ENCODE data around the gene FAM193B. TPM values are rescaled to one million over a fixed set of nuclear protein-coding genes. Genes with fewer than 3 reads are reported as not detected.

FAM193B gene
- total RNA-seq, 1 experiment from 2014 or later, result 41.1 TPM

- peak within 1 kb of the TSS; percentile 72 for H2AFZ ChIP-seq (ENCODE audit: low read length)
- CTCF ChIA-PET, result interaction anchor here (0.6 kb wide), 1 partner anchor 44 kb away, joined by 6 read pairs; the partner anchor contains the start of gene DBN1
- TF ChIP-seq EZH2 (IDR thresholded peaks at IDR 0.05; ENCODE audit: low read length, unreplicated experiment) (no peak), EZH2phosphoT487 (IDR thresholded peaks at IDR 0.05; ENCODE audit: borderline replicate concordance, low read length) (no peak), CTCF (conservative IDR thresholded peaks at IDR 0.05; ENCODE audit: low read depth, low read length) (no peak)
- ATAC-seq, result peak; percentile 86
- H3K9me3 ChIP-seq (ENCODE audit: low read length), result no peaks in the 10 kb centered on the region
- POLR2A ChIA-PET (ENCODE audit: unreplicated experiment), result interaction anchor here (0.5 to 0.7 kb wide), 4 partner anchors 21 to 168 kb away, joined by 3 to 6 read pairs (median 4); no protein-coding TSS in a partner anchor
- H3K9me2 ChIP-seq (replicated peaks; ENCODE audit: low read length), result no peaks in the 10 kb centered on the region
- TSS peak; percentile 73 for BruUV-seq (replicated peaks)
- intact Hi-C loops (cut with micrococcal nuclease), result loop anchor here (2.0 to 5.0 kb wide), 2 partner anchors 35 to 84 kb away; partner anchors contain the start of genes B4GALT7 and FAM193B
- H4K20me1 ChIP-seq (ENCODE audit: low read length), result no peaks in the 10 kb centered on the region
- no peaks in the 10 kb centered on the region for H3F3A ChIP-seq (ENCODE audit: low read length, unreplicated experiment)
- H3K27ac ChIP-seq (ENCODE audit: low read length), result peak within 1 kb of the TSS; percentile 70
- peak within 1 kb of the TSS; percentile 92 for H3K9ac ChIP-seq (ENCODE audit: low read length)
- H3K79me2 ChIP-seq (ENCODE audit: low read length), result peaks cover 45% of the 10 kb centered on the region
- peak within 1 kb of the TSS; percentile 98 for H3K4me3 ChIP-seq (ENCODE audit: low read length)
- DNase-seq, result peak; percentile 99
- peak within 1 kb of the TSS; percentile 93 for H3K4me2 ChIP-seq (ENCODE audit: low read length)
- peaks cover 22% of the 10 kb centered on the region for H3K4me1 ChIP-seq (ENCODE audit: insufficient read depth, low read length)
- peaks cover 37% of the 10 kb centered on the region for H3K36me3 ChIP-seq (ENCODE audit: low read depth, low read length)
- H3K27me3 ChIP-seq (ENCODE audit: low read length), result no peaks in the 10 kb centered on the region
Measured at GRCh38 chr5:177516601-177517568, 37.5 kb downstream of the FAM193B start, which contains the start of gene DDX41. Gene DDX41, minus strand, starts transcription at chr5:177516961. Its CDS starts 16 bp downstream, at chr5:177516945.

- H3F3A ChIP-seq (ENCODE audit: low read length, unreplicated experiment), result no peaks in the 10 kb centered on the region
- no TSS peak for BruUV-seq (replicated peaks)
- peaks cover 22% of the 10 kb centered on the region for H3K4me1 ChIP-seq (ENCODE audit: insufficient read depth, low read length)
- intact Hi-C loops (cut with micrococcal nuclease), result loop anchor here (5.0 kb wide), 1 partner anchor 37 kb away; the partner anchor contains the start of gene FAM193B
- H3K9ac ChIP-seq (ENCODE audit: low read length), result peak overlapping the region; percentile 92; the same call in 1 of the 2 replicates
- no peak overlapping the region for H2AFZ ChIP-seq (ENCODE audit: low read length)
- DNase-seq (no peak), ATAC-seq (no peak)
- TF ChIP-seq EZH2 (IDR thresholded peaks at IDR 0.05; ENCODE audit: low read length, unreplicated experiment) (no peak), EZH2phosphoT487 (IDR thresholded peaks at IDR 0.05; ENCODE audit: borderline replicate concordance, low read length) (no peak), CTCF (conservative IDR thresholded peaks at IDR 0.05; ENCODE audit: low read depth, low read length) (no peak)
- H3K4me2 ChIP-seq (ENCODE audit: low read length), result peak overlapping the region; percentile 93
- H4K20me1 ChIP-seq (ENCODE audit: low read length), result no peaks in the 10 kb centered on the region
- no peaks in the 10 kb centered on the region for H3K9me2 ChIP-seq (replicated peaks; ENCODE audit: low read length)
- H3K9me3 ChIP-seq (ENCODE audit: low read length), result no peaks in the 10 kb centered on the region
- peak overlapping the region; percentile 98 for H3K4me3 ChIP-seq (ENCODE audit: low read length)
- POLR2A ChIA-PET (ENCODE audit: unreplicated experiment), result interaction anchor here (1.2 kb wide), 1 partner anchor 31 kb away, joined by 3 read pairs; no protein-coding TSS in a partner anchor
- peaks cover 45% of the 10 kb centered on the region for H3K79me2 ChIP-seq (ENCODE audit: low read length)
- CTCF ChIA-PET, result no interaction called here
- H3K27ac ChIP-seq (ENCODE audit: low read length), result no peak overlapping the region
- peaks cover 29% of the 10 kb centered on the region for H3K36me3 ChIP-seq (ENCODE audit: low read depth, low read length)
- no peaks in the 10 kb centered on the region for H3K27me3 ChIP-seq (ENCODE audit: low read length)
Measured at GRCh38 chr5:177515580-177515979, 38.8 kb downstream of the FAM193B start.

Data from PC-3 (cell line).